Coronary artery (tissue), 2 donors: Measurements from ENCODE around the gene PPP1R36.
A peak's percentile ranks its signal among the peaks of the same experiment; 100 is the strongest.

ENCODE experiments used
- DNase-seq: peaks from one replicate; pipeline ENCODE4 v3.0.0-alpha.2; 2017; ENCODE audit warnings: low spot score
- H3K27ac ChIP-seq, 2 donors: fragments of 200-600 bp; sonication (generic); one replicate each; pipeline ENCODE4 v1.5.1; 2016 to 2019
- H3K4me3 ChIP-seq: fragments of 200-600 bp; sonication (generic); 2 replicates; pipeline ENCODE4 v1.5.1; 2016; ENCODE audit warnings: mild to moderate bottlenecking, moderate library complexity
- CTCF ChIP-seq: fragments of 200-600 bp; sonication (generic); IDR thresholded peaks from one replicate; pipeline ENCODE4 v1.5.1; 2019; ENCODE audit warnings: antibody characterized with exemption

The PPP1R36 gene

DNA sequence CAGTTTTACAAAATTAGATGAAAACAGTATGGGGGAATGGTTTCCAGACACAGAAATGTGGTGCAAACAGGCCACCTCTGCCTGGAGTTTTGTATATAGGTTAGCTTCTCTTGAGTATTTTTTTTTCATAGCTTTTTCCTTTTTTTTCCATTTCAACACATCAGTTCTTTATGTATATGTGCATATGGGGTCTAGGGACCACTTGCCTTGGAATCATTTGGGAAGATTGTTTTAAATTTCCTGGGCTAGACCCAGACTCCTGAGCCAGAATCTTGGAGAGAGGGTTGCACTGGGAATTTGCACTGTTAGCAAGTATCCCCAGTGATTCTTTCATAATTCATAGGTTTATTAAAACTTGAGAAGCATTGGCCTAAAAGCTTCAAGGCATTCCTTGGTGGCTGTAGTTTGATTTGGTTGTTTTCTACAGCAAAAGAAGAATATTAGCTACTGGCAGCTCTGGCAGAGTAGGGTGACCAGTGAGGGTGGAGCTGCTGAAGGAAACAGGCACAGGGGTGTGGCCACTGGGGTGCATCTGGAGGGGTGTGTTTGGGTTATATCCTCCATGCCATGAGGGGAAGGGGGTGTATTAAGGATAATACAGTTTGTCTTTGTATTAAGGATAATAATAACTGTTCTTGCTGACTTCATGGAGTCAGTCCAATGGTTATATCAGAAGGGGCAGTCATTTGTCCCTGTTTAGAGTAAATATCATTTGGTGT, 22.8 kb downstream of the PPP1R36 start:
- TF ChIP-seq CTCF, result no peak
- Histone ChIP-seq H3K4me3 (no peak overlapping the region), H3K27ac (peak overlapping the region; percentile 42 to 60)
- no peak for DNase-seq

- peak overlapping the region; percentile 42 to 60 for H3K27ac ChIP-seq
- no peak for DNase-seq
These were observed 23.3 kb downstream of the PPP1R36 start for GRCh38 chr14:64573109-64573508.

GRCh38 chr14:64574371-64575107, 24.8 kb downstream of the PPP1R36 start:
- no peak for TF ChIP-seq CTCF
- no peak overlapping the region for H3K4me3 ChIP-seq
- no peak overlapping the region for H3K27ac ChIP-seq
- no peak for DNase-seq

More at GRCh38 chr14:64573109-64573508, 23.3 kb downstream of the PPP1R36 start:
- no peak overlapping the region for H3K4me3 ChIP-seq
- no peak for TF ChIP-seq CTCF

- DNase-seq, result no peak
- Histone ChIP-seq H3K27ac (no peak overlapping the region), H3K4me3 (no peak overlapping the region)
- no peak for TF ChIP-seq CTCF
These were observed 27.4 kb downstream of the PPP1R36 start for GRCh38 chr14:64577211-64577610.

GRCh38 chr14:64580467-64580866, 30.7 kb downstream of the PPP1R36 start:
- Histone ChIP-seq H3K4me3 (no peak overlapping the region), H3K27ac (no peak overlapping the region)
- no peak for DNase-seq
- TF ChIP-seq CTCF, result no peak

GRCh38 chr14:64581363-64581762, 31.6 kb downstream of the PPP1R36 start:
- DNase-seq, result no peak
- no peak overlapping the region for H3K4me3 ChIP-seq
- no peak for TF ChIP-seq CTCF
- H3K27ac ChIP-seq, result no peak overlapping the region

DNA sequence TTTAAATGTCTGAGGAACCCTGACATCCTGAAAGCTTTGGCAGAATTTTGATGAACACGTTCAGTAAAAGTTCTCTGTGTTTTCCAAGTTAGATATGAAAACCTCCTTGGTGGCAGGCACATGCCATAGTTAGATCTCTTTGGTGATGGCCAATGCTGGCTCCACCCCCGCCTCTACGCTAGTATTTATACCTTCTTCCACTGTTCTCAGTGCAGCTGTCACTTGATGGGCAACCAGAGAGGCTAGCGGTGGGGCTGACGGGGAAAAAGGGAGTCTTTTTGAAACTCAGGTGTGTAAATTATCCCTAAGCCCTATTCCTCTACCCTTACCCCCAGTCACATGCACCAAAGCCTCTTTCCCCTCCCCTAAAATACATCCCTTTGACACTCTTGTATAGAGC, 32.1 kb downstream of the PPP1R36 start:
- no peak overlapping the region for H3K27ac ChIP-seq
- H3K4me3 ChIP-seq, result no peak overlapping the region
- no peak for DNase-seq
- no peak for TF ChIP-seq CTCF
